KBM-7 (cell line): ENCODE results near the gene MDM1.

ENCODE experiments used
- DNase-seq: peaks from one replicate; pipeline ENCODE4 v3.0.0-alpha.2; 2015
- in situ Hi-C: fragments of 300-500 bp; cut with MboI; formaldehyde crosslinking; loops from 2 replicates; pipeline ENCODE4 v1.14.3; 2020; ENCODE audit warnings: low sequenced_read_pairs, low pct_unique_long_range_greater_than_20kb, mixed read lengths

Gene MDM1

GRCh38 chr12:68252077-68252476 is 80.1 kb downstream of the MDM1 start:
- DNase-seq, result no peak
- in situ Hi-C loops, result no loop called here

- DNase-seq, result no peak
- in situ Hi-C loops, result no loop called here
Observed at GRCh38 chr12:68250454-68250853, 81.7 kb downstream of the MDM1 start.

GRCh38 chr12:68247785-68248184 is 84.4 kb downstream of the MDM1 start:
- no peak for DNase-seq
- in situ Hi-C loops, result no loop called here

GRCh38 chr12:68246350-68246749 is 85.8 kb downstream of the MDM1 start:
- in situ Hi-C loops, result no loop called here
- DNase-seq, result no peak

- in situ Hi-C loops, result no loop called here
- DNase-seq, result no peak
Observed at GRCh38 chr12:68245180-68246021, 86.8 kb downstream of the MDM1 start.
